Measurements from ENCODE around the gene E4F1.

Gene E4F1

GRCh38 chr16:2276368-2277195, 53.2 kb downstream of the E4F1 start:
- Histone ChIP-seq H3K4me3 (ENCODE audit: low read length) (no peak overlapping the region), H3K9ac (ENCODE audit: low read length) (no peak overlapping the region), H3K4me2 (ENCODE audit: low read length) (no peak overlapping the region), H2AFZ (ENCODE audit: low read depth, low read length) (no peak overlapping the region), H3K27ac (ENCODE audit: low read length) (no peak overlapping the region), H3K36me3 (replicated peaks; ENCODE audit: low read depth, low read length) (no peaks in the 10 kb centered on the region), H3K79me2 (ENCODE audit: low read length) (no peaks in the 10 kb centered on the region), H3K27me3 (ENCODE audit: low read depth, low read length) (no peaks in the 10 kb centered on the region), H3K9me3 (ENCODE audit: insufficient read depth, low read length) (no peaks in the 10 kb centered on the region), H4K20me1 (ENCODE audit: insufficient read depth, low read length) (no peaks in the 10 kb centered on the region), H3K4me1 (ENCODE audit: low read length) (no peaks in the 10 kb centered on the region)
- no peak for TF ChIP-seq CTCF (IDR thresholded peaks at IDR 0.05; ENCODE audit: low read depth, low read length)
- no peak for TF ChIP-seq EZH2phosphoT487 (IDR thresholded peaks at IDR 0.05; ENCODE audit: low read depth)

GRCh38 chr16:2277466-2278271, 54.3 kb downstream of the E4F1 start:
- no peaks in the 10 kb centered on the region for H3K36me3 ChIP-seq (replicated peaks; ENCODE audit: low read depth, low read length)
- TF ChIP-seq CTCF (IDR thresholded peaks at IDR 0.05; ENCODE audit: low read depth, low read length) (no peak), EZH2phosphoT487 (IDR thresholded peaks at IDR 0.05; ENCODE audit: low read depth) (no peak)

GRCh38 chr16:2278272-2278608, 54.8 kb downstream of the E4F1 start:
- H3K9me3 ChIP-seq (ENCODE audit: insufficient read depth, low read length): no peaks in the 10 kb centered on the region
- H3K4me3 ChIP-seq (ENCODE audit: low read length): no peak overlapping the region
- H3K27me3 ChIP-seq (ENCODE audit: low read depth, low read length): no peaks in the 10 kb centered on the region
- no peak overlapping the region for H2AFZ ChIP-seq (ENCODE audit: low read depth, low read length)
- H3K4me2 ChIP-seq (ENCODE audit: low read length): no peak overlapping the region
- H3K36me3 ChIP-seq (replicated peaks; ENCODE audit: low read depth, low read length): no peaks in the 10 kb centered on the region
- peaks cover 5% of the 10 kb centered on the region; the same call in 1 of the 2 replicates for H3K4me1 ChIP-seq (ENCODE audit: low read length)
- no peak overlapping the region for H3K9ac ChIP-seq (ENCODE audit: low read length)
- no peak overlapping the region for H3K27ac ChIP-seq (ENCODE audit: low read length)
- no peaks in the 10 kb centered on the region for H3K79me2 ChIP-seq (ENCODE audit: low read length)
- no peaks in the 10 kb centered on the region for H4K20me1 ChIP-seq (ENCODE audit: insufficient read depth, low read length)
- no peak for TF ChIP-seq CTCF (IDR thresholded peaks at IDR 0.05; ENCODE audit: low read depth, low read length)
- TF ChIP-seq EZH2phosphoT487 (IDR thresholded peaks at IDR 0.05; ENCODE audit: low read depth): no peak

More at GRCh38 chr16:2277466-2278271, 54.3 kb downstream of the E4F1 start:
- Histone ChIP-seq H3K9me3 (ENCODE audit: insufficient read depth, low read length) (no peaks in the 10 kb centered on the region), H3K4me3 (ENCODE audit: low read length) (no peak overlapping the region), H2AFZ (ENCODE audit: low read depth, low read length) (no peak overlapping the region), H3K9ac (ENCODE audit: low read length) (no peak overlapping the region), H3K27me3 (ENCODE audit: low read depth, low read length) (no peaks in the 10 kb centered on the region), H3K4me2 (ENCODE audit: low read length) (no peak overlapping the region), H3K27ac (ENCODE audit: low read length) (no peak overlapping the region), H3K79me2 (ENCODE audit: low read length) (no peaks in the 10 kb centered on the region), H4K20me1 (ENCODE audit: insufficient read depth, low read length) (no peaks in the 10 kb centered on the region), H3K4me1 (ENCODE audit: low read length) (peaks cover 5% of the 10 kb centered on the region; the same call in 1 of the 2 replicates)

Measured in OCI-LY3 (cell line).